Testis (tissue), 3 donors: Measurements from ENCODE around the gene KHDRBS2. TPM values are rescaled to one million over a fixed set of nuclear protein-coding genes. Genes with fewer than 3 reads are reported as not detected.

ENCODE experiments used
- DNase-seq: peaks from one replicate; pipeline ENCODE4 v3.0.0-alpha.2; 2019
- H3K27ac ChIP-seq, 2 donors: fragments of 200-600 bp; sonication (generic); one replicate each; pipeline ENCODE4 v1.5.1; 2019
- H3K27me3 ChIP-seq: fragments of 200-600 bp; sonication (generic); one replicate; pipeline ENCODE4 v1.5.1; 2019
- H3K36me3 ChIP-seq: fragments of 200-600 bp; sonication (generic); one replicate; pipeline ENCODE4 v1.5.1; 2017; ENCODE audit warnings: low read depth; ENCODE audit errors: missing control alignments
- H3K4me1 ChIP-seq: fragments of 200-600 bp; sonication (generic); one replicate; pipeline ENCODE4 v1.5.1; 2019
- H3K4me3 ChIP-seq, 2 donors: fragments of 200-600 bp; sonication (generic); one replicate each; pipeline ENCODE4 v1.5.1; 2017 to 2019
- H3K9me3 ChIP-seq: fragments of 200-600 bp; sonication (generic); one replicate; pipeline ENCODE4 v1.5.1; 2017
- CTCF ChIP-seq, 3 experiments: fragments of 450-650 bp in 2 of 3; fragments of 200-600 bp in 1 of 3; sonication (generic) in 1 of 3; IDR thresholded peaks; one replicate each; pipeline ENCODE4 v1.5.1; 2016 to 2019; ENCODE audit warnings: antibody characterized with exemption in 3 of 3, mild to moderate bottlenecking in 2 of 3, moderate library complexity in 1 of 3
- POLR2A ChIP-seq: fragments of 450-650 bp; IDR thresholded peaks from one replicate; pipeline ENCODE4 v1.6.1; 2017; ENCODE audit warnings: antibody characterized with exemption, mild to moderate bottlenecking, moderate library complexity
- WGBS, 2 donors: methylation state at CpG; one replicate each; pipeline ENCODE4 v1.1.5; 2018; 5-methylcytosine and 5-hydroxymethylcytosine counted together
- intact Hi-C: fragments of 100-400 bp; cut with DNase I; formaldehyde crosslinking; loops from one replicate; pipeline ENCODE4 v1.15.1; 2023; ENCODE audit warnings: low total_unique reads
- polyA plus RNA-seq: library from polyadenylated mRNA; stranded (reverse); fragments of 350-450 nt; fragmentation: Illumina TruSeq; extraction: RNeasy Lipid Tissue Mini Kit (QIAGEN cat#74804); gene quantifications from one replicate; pipeline ENCODE4 v1.2.3, GENCODE V29; 2014; ENCODE audit warnings: low read depth, low replicate concordance; ENCODE audit not compliant: insufficient read depth
- total RNA-seq, 2 donors: library from RNA; depleted of rRNA; stranded (reverse); fragments of >200 nt; gene quantifications; one replicate each; pipeline ENCODE4 v1.2.3, GENCODE V29; 2016

The KHDRBS2 gene
- total and polyA plus RNA-seq, 3 donors from 2014 or later, result 0.26 to 2.0 (median 1.8) TPM

- no peaks in the 10 kb centered on the region for H3K36me3 ChIP-seq
- WGBS, 2 donors, result 95% methylated on average over 6 of the region's 6 CpGs
- no peaks in the 10 kb centered on the region for H3K4me1 ChIP-seq
- intact Hi-C loops, result no loop called here
- H3K27me3 ChIP-seq, result no peaks in the 10 kb centered on the region
- H3K9me3 ChIP-seq, result no peaks in the 10 kb centered on the region
- no peak overlapping the region for H3K4me3 ChIP-seq
- DNase-seq, result no peak
- no peak overlapping the region for H3K27ac ChIP-seq
- no peak for TF ChIP-seq CTCF (IDR thresholded peaks at IDR 0.05)
- no peak for TF ChIP-seq POLR2A
These were observed 384.3 kb downstream of the KHDRBS2 start for GRCh38 chr6:61901748-61902147.

GRCh38 chr6:61894536-61894935 lies 391.5 kb downstream of the KHDRBS2 start:
- WGBS, 2 donors, result 76 to 81% methylated on average over 9 of the region's 9 CpGs
- Histone ChIP-seq H3K4me3 (no peak overlapping the region), H3K9me3 (no peaks in the 10 kb centered on the region), H3K36me3 (no peaks in the 10 kb centered on the region), H3K4me1 (no peaks in the 10 kb centered on the region), H3K27ac (no peak overlapping the region), H3K27me3 (no peaks in the 10 kb centered on the region)
- no peak for DNase-seq
- TF ChIP-seq CTCF (IDR thresholded peaks at IDR 0.05) (no peak), POLR2A (no peak)
- intact Hi-C loops, result no loop called here

GRCh38 chr6:61887423-61887822 lies 398.6 kb downstream of the KHDRBS2 start:
- WGBS, 2 donors, result 68 to 71% methylated on average over 1 of the region's 1 CpG
- intact Hi-C loops, result no loop called here
- H3K4me1 ChIP-seq, result no peaks in the 10 kb centered on the region
- no peak for TF ChIP-seq CTCF (IDR thresholded peaks at IDR 0.05)
- TF ChIP-seq POLR2A, result no peak
- DNase-seq, result no peak
- H3K4me3 ChIP-seq, result no peak overlapping the region
- no peaks in the 10 kb centered on the region for H3K27me3 ChIP-seq
- H3K27ac ChIP-seq, result no peak overlapping the region
- no peaks in the 10 kb centered on the region for H3K36me3 ChIP-seq
- H3K9me3 ChIP-seq, result no peaks in the 10 kb centered on the region

GRCh38 chr6:61886608-61887259 lies 399.3 kb downstream of the KHDRBS2 start:
- DNase-seq, result no peak

More at GRCh38 chr6:61886608-61887259, 399.3 kb downstream of the KHDRBS2 start:
- Histone ChIP-seq H3K4me3 (no peak overlapping the region), H3K27me3 (no peaks in the 10 kb centered on the region), H3K4me1 (no peaks in the 10 kb centered on the region), H3K9me3 (no peaks in the 10 kb centered on the region), H3K27ac (no peak overlapping the region), H3K36me3 (no peaks in the 10 kb centered on the region)
- no peak for TF ChIP-seq CTCF (IDR thresholded peaks at IDR 0.05)
- TF ChIP-seq POLR2A, result no peak
- intact Hi-C loops, result no loop called here
- 32 to 51% methylated on average over 1 of the region's 1 CpG for WGBS, 2 donors
